NT2/D1 (cell line): ENCODE results near the gene KCTD3.

Source experiments
- SUZ12 ChIP-seq: IDR thresholded peaks from 2 replicates; pipeline ENCODE4 v1.6.1; 2011; ENCODE audit not compliant: insufficient read length, insufficient read depth; ENCODE audit errors: extremely low read depth
- YY1 ChIP-seq: IDR thresholded peaks from 2 replicates; pipeline ENCODE4 v1.6.1; 2011; ENCODE audit not compliant: insufficient read length, insufficient read depth
- ZNF274 ChIP-seq: IDR thresholded peaks from 2 replicates; pipeline ENCODE4 v1.6.1; 2011; ENCODE audit warnings: mild to moderate bottlenecking, low read depth, low read length

DNA sequence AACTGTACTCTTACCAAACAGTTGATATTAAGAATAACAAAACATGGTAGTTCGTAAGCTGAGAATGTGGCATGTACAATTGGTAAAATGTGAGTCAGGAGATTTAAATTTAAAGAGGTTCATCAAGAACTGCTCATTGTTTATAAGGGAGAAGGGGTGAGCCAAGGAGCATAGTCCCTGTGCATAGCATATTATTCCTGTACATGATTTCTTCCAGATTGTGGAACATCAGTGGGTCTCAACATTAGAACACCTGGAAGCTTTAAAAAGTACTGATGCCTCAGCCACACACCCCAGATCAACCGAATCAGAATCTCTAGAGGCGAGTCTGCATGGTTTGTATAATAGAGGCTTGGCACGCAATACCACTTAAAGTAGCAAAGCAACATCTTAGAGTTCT lies 56.1 kb downstream of the KCTD3 start:
- TF ChIP-seq ZNF274 = no peak
- no peak for TF ChIP-seq YY1
- no peak for TF ChIP-seq SUZ12
